ENCODE measurements around the gene LMO7. TPM values are rescaled to one million over a fixed set of nuclear protein-coding genes. Genes with fewer than 3 reads are reported as not detected.

The LMO7 gene
- total RNA-seq, 2 experiments from 2014 or later: 21.4 to 25.4 TPM

GRCh38 chr13:75881109-75881775 is 245.1 kb downstream of the LMO7 start:
- TF ChIP-seq EZH2phosphoT487 (IDR thresholded peaks at IDR 0.05; ENCODE audit: borderline replicate concordance, low read depth, low read length): no peak
- TF ChIP-seq CTCF (conservative IDR thresholded peaks at IDR 0.05; ENCODE audit: low read length): no peak
- no TSS peak for BruUV-seq (replicated peaks)
- CTCF ChIA-PET (ENCODE audit: unreplicated experiment): no interaction called here

GRCh38 chr13:75882261-75882660 is 246.1 kb downstream of the LMO7 start:
- Histone ChIP-seq H3K27ac (ENCODE audit: low read depth, low read length, poor library complexity, severe bottlenecking) (no peak overlapping the region), H3K4me2 (ENCODE audit: low read length) (no peak overlapping the region), H3K4me1 (ENCODE audit: insufficient read depth, low read length, poor library complexity, severe bottlenecking) (no peaks in the 10 kb centered on the region), H2AFZ (ENCODE audit: low read length) (no peak overlapping the region), H4K20me1 (ENCODE audit: insufficient read depth, low read length) (no peaks in the 10 kb centered on the region), H3K4me3 (ENCODE audit: low read depth, low read length, poor library complexity, severe bottlenecking) (no peak overlapping the region), H3K9me2 (ENCODE audit: insufficient read depth, low read length) (no peaks in the 10 kb centered on the region), H3K79me2 (ENCODE audit: insufficient read depth, low read depth, low read length) (no peaks in the 10 kb centered on the region), H3K36me3 (ENCODE audit: insufficient read depth, low read length) (no peaks in the 10 kb centered on the region), H3K9me3 (ENCODE audit: low read length) (no peaks in the 10 kb centered on the region)
- ChIA-PET CTCF (ENCODE audit: unreplicated experiment) (no interaction called here), POLR2A (interaction anchor here (0.7 to 1.5 kb wide), 2 partner anchors 12 to 621 kb away, joined by 3 to 4 read pairs; no protein-coding TSS in a partner anchor)
- TF ChIP-seq EZH2phosphoT487 (IDR thresholded peaks at IDR 0.05; ENCODE audit: borderline replicate concordance, low read depth, low read length): no peak
- no peak for TF ChIP-seq CTCF (conservative IDR thresholded peaks at IDR 0.05; ENCODE audit: low read length)
- intact Hi-C loops (cut with micrococcal nuclease; ENCODE audit: unreplicated experiment): no loop called here
- no TSS peak for BruUV-seq (replicated peaks)
- no peak for DNase-seq (ENCODE audit: low spot score)

More at GRCh38 chr13:75881109-75881775, 245.1 kb downstream of the LMO7 start:
- Histone ChIP-seq H4K20me1 (ENCODE audit: insufficient read depth, low read length) (no peaks in the 10 kb centered on the region), H3K9me3 (ENCODE audit: low read length) (no peaks in the 10 kb centered on the region), H3K4me2 (ENCODE audit: low read length) (no peak overlapping the region), H3K9me2 (ENCODE audit: insufficient read depth, low read length) (no peaks in the 10 kb centered on the region), H2AFZ (ENCODE audit: low read length) (no peak overlapping the region), H3K27ac (ENCODE audit: low read depth, low read length, poor library complexity, severe bottlenecking) (no peak overlapping the region), H3K79me2 (ENCODE audit: insufficient read depth, low read depth, low read length) (no peaks in the 10 kb centered on the region), H3K36me3 (ENCODE audit: insufficient read depth, low read length) (no peaks in the 10 kb centered on the region), H3K4me3 (ENCODE audit: low read depth, low read length, poor library complexity, severe bottlenecking) (no peak overlapping the region), H3K4me1 (ENCODE audit: insufficient read depth, low read length, poor library complexity, severe bottlenecking) (no peaks in the 10 kb centered on the region)
- POLR2A ChIA-PET: no interaction called here
- intact Hi-C loops (cut with micrococcal nuclease; ENCODE audit: unreplicated experiment): no loop called here
- DNase-seq (ENCODE audit: low spot score): no peak

GRCh38 chr13:75889427-75889826 is 253.3 kb downstream of the LMO7 start:
- no TSS peak for BruUV-seq (replicated peaks)
- no peaks in the 10 kb centered on the region for H3K9me3 ChIP-seq (ENCODE audit: low read length)
- H3K4me1 ChIP-seq (ENCODE audit: insufficient read depth, low read length, poor library complexity, severe bottlenecking): no peaks in the 10 kb centered on the region
- ChIA-PET CTCF (ENCODE audit: unreplicated experiment) (no interaction called here), POLR2A (interaction anchor here (0.6 kb wide), 1 partner anchor 116 kb away, joined by 3 read pairs; no protein-coding TSS in a partner anchor)
- no peaks in the 10 kb centered on the region for H3K36me3 ChIP-seq (ENCODE audit: insufficient read depth, low read length)
- no peaks in the 10 kb centered on the region for H4K20me1 ChIP-seq (ENCODE audit: insufficient read depth, low read length)
- H2AFZ ChIP-seq (ENCODE audit: low read length): no peak overlapping the region
- no peaks in the 10 kb centered on the region for H3K9me2 ChIP-seq (ENCODE audit: insufficient read depth, low read length)
- H3K27ac ChIP-seq (ENCODE audit: low read depth, low read length, poor library complexity, severe bottlenecking): no peak overlapping the region
- intact Hi-C loops (cut with micrococcal nuclease; ENCODE audit: unreplicated experiment): no loop called here
- no peak for DNase-seq (ENCODE audit: low spot score)
- no peaks in the 10 kb centered on the region for H3K79me2 ChIP-seq (ENCODE audit: insufficient read depth, low read depth, low read length)
- TF ChIP-seq CTCF (conservative IDR thresholded peaks at IDR 0.05; ENCODE audit: low read length): no peak
- no peak for TF ChIP-seq EZH2phosphoT487 (IDR thresholded peaks at IDR 0.05; ENCODE audit: borderline replicate concordance, low read depth, low read length)
- no peak overlapping the region for H3K4me3 ChIP-seq (ENCODE audit: low read depth, low read length, poor library complexity, severe bottlenecking)
- H3K4me2 ChIP-seq (ENCODE audit: low read length): no peak overlapping the region

Data from OCI-LY7 (cell line).